NCI-H1417 (cell line): ENCODE results near the gene TCP11L2.
"Not testable (repeated sequence)": the region's sequence is repeated elsewhere in the genome, so short reads cannot be mapped to it uniquely, and the experiment has no call there.

Experiments used
- DNase-seq, 3 experiments: peaks; one replicate each; lab custom pipeline; 2025; lab: John Stamatoyannopoulos, UW

The TCP11L2 gene

DNA sequence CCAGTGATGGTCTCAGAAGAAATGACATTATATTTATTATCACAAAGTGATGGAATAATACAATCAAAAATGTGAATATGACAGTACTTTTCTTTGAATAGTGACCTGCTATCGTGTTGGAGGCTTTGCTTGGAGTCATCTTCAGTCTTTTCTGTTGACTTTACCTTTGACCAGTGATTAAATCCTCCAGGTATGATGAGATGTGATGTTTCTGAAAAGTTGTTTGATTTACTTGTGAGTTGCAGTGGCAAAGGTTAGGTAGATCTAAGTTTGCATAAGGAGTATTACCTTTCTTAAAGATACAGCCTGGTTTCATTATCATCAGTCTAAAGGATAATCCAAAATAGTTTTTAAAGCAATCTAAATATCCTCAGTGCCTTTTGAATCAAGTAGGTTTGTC lies 4.6 kb downstream of the TCP11L2 start:
- DNase-seq, result no peak

DNA sequence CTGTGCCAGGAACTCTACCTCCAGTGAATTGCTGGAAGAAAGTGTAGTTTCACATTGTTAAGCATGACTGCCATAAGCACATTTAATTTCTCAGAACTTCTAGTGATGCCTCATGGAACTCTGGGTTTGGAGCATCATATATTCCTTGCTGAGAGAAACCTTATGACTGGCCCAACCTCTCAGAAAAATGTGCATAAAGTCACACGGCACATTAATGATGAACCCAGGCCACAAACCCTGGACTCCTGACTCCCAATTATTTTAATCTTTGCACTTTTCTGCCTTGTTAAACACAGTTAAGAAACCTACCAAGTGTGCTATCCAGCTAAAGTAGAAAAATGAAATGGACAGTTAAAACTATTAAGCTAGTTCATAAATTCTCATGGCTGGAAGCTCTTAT lies 5.6 kb downstream of the TCP11L2 start:
- no peak for DNase-seq

DNA sequence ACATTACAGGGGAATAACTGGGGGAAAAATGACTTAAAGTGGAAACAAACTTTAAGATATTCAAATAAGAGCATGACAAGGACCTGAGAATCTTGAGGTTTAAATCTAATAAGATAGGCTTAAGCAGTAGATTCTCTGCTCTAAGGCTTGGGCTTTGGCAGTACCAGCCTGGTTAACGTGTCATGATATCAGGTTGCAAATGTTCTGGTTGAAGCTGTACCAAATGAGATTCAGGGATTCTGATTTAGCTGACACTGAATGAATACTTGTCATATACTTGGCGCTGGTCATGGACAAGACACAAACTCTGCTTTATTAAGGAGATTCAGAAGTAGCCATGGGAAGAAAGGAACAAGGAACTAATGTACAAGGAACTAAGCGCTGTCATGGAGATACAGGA lies 6.1 kb downstream of the TCP11L2 start:
- no peak for DNase-seq

DNA sequence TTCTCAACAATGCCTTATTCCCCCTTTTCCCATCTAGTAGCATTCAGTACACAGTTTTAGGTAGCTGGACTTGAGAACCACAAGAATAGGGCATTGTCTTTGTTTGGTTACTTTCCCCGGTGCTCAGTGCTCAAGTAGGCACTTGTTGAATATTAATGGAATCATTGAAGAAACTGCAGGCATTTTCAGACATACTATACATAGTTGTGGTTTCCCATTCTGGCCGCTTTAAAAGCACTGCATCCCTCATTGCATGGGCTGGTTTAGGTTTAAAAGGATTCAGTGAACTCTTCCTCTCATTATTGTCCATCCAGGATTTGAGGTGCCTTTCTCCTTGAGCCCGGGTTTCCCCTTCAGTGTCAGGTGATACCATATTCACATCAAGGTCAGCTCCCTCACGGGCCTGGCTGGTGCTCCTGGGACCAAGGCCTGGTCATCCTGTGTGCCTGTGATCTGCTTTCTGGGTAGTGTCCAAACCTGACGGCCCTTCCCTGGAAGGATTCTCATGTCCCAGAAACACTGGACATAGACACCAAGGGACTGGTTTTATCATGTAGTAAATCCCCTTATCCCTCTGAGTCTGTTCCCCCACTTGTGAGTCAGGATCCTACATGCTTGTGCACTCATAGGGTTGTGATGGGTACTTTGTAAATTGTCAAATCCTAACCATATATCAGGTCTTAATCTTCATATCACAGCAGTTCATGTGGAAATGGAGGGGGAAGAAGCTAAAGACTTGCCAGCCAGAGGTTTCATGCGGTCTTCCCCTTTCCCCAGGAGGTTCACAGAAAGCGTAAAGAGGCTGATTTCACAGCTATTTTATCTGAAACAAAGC lies 7.4 kb downstream of the TCP11L2 start:
- no peak for DNase-seq

DNA sequence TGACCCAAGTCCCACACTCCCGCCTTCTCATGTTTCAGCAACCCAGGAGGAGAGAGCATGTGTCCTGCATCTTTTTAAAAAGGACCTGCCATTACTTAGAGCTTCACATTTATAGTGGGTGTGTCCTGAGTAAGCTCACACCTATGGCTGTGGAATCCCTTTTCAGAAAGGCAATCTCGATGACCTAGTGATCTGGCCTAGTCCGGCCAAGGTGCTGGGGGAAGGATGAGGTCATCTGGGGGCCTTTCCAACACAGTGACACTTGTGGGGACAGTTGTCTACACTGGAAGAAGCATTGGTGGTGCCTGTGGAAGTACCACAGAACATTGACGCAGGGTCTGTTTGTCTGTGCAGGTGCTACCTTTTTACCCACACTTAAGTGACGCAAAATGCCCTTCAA lies 8.2 kb downstream of the TCP11L2 start:
- DNase-seq, result no peak

DNA sequence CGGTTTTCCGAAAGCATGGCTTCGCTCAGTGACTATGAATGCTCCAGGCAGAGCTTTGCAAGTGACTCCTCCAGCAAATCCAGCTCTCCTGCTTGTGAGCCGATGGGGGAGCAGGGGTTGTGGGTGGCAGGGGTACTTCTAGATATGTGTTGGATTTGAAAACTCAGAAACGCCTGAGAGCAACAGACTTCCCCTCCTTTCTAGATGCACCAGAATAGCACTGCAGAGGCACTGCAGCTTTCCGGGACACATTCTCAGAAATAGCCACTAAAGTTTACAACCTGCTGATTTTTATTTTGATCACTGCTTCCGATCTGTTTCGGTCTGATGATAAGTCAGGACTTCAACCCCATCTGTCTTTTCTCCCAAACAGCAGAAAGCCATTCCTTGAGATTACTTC lies 8.6 kb downstream of the TCP11L2 start:
- no peak for DNase-seq

DNA sequence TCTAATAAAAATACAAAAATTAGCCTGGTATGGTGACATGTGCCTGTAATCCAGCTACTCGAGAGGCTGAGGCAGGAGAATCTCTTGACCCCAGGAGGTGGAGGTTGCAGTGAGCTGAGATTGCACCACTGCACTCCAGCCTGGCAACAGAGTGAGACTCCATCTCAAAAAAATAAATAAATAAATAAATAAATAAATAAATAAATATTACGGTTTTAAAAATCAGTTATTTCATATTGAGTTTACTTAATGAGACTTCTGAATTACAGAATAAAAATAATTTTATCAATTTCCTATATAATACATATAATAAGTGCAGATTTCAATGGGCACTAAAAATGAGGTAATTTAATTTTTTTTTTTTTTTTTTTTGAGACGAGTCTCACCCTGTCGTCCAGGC lies 10.9 kb downstream of the TCP11L2 start:
- not testable (repeated sequence) for DNase-seq

DNA sequence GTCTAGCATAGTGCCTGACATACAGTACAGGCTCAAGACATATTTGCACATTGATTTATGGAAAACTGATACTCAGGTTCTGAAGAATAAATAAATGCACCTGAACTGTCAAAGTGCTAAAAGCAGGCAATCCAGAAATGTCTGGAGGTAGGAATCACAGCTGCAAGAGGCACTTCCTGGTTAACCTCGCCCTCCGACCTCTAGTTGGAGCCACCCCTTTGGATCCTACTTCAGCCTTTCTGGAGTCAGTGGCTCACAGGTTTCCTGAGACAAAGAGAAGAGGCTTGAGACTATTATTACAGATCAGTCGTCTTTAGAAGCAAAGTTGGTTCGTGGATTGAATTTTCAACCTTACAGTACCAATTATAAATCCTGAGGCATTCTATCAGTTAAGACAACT lies 13.0 kb downstream of the TCP11L2 start:
- DNase-seq, result peak in 1 of 3 experiments; percentile 27

DNA sequence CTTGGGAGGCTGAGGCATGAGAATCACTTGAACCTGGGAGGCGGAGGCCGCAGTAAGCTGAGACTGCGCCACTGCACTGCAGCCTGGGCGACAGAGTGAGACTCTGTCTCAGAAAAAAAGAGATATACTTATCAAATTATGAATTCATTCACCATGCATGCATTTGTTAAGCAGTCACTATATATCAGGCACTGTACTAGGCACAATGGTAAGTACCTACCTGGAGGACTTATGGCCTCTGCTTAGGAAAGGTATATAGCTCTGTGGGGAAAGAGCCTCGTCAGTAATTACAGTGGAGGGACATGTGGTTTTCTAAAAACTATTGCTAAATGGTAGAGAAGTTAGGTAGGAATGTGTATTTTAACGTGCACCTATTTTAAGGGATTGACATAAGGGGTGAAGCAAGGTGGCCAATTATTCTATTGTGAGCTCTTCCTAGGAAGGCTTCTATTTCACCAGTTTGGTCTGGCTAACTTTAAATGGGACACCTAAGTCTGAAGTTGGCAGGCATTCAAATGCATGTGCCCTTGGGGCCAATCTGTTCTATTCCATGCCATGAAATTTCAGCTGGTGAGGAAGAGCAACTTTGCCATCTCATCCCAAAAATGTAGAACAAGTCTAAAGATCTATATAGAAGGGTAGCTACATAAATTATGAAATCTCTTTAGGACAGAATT lies 15.0 kb downstream of the TCP11L2 start:
- no peak for DNase-seq

DNA sequence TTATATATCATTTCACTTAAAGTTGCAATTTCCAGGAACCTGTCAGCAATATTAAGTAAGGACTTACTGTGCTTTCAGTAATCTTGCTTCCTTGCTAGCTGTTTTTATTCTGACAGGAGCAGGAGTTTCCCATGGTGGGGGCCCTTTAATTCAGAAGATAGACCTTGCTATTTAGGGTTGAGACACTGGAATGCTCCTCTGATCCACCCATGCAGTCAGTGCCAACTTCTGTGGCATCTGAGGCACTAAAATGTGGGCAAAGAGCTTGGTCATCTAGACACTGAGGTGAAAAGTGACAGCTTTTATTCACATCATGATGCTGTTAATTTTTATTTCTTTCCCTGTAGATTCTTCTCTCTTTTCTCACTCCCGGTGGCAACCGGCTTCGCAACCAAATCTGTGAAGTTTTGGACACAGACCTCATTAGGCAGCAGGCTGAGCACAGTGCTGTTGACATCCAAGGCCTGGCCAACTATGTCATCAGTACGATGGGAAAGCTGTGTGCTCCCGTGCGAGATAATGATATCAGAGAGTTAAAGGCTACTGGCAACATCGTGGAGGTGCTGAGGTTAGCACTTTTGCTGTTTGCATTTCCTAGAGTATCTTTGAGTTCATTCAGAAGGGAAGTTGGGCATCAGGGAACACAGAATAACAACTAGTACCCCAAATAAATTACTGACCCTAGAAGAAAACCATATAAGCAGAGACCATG lies 18.8 kb downstream of the TCP11L2 start:
- DNase-seq, result no peak

DNA sequence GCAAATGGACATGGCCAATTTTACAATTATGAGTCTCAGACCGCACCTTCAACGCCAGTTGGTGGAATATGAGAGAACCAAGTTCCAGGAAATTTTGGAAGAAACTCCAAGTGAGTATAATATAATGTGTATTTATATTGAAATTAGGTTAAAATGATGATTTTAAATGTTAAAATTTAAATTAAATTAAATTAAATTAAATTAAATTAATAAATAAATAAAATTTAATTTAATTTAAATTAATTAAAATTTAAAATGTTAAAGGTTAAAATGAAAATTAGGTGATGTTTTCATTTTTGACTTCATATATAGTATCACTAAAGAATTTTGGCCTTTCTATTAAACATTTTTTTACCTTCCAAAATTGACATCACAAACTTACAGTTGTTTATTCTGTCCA lies 21.0 kb downstream of the TCP11L2 start:
- no peak for DNase-seq

DNA sequence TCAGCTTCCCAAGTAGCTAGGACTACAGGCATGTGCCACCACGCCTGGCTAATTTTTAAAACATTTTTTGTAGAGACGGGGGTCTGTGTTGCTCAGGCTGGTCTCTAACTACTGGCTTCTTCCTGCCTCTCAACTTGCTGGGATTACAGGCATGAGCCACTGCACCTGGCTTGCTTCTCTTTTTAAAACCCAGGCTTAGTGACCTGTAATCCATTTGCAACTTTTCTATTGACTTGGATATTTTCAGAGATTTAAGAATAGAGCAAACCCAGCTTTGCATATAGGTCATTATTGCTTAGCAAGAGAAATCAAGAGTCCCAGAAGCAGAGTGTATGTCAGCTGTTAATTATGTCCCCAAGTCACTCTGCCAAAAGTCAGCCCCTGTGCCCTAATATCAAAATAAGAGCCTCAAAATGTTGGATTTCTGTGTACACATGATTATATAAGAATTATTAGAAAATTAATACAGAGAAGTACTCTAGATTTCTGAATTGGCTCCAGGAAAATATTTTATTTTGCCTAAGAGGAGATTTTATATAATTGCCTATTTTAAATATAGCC lies 24.9 kb downstream of the TCP11L2 start:
- DNase-seq, result no peak

DNA sequence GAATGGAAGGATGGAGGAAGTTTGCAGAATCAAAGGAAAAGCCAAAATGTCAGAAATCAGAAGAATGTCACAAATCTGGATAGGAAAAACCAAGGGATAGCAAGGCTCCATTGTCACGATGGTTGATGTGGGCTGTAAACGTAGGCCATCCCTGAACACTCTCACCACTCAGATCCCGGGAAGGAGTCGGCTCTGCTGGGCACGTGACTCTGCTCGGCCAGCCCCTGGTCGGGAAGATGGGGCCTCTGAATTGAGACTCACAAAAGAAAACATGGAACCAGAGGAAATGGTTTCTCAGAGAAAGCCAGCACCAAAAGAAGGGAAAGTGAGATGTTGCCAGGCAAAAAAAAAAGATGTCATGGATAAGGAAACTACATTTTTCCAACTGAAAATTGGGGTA lies 26.2 kb downstream of the TCP11L2 start:
- no peak for DNase-seq

DNA sequence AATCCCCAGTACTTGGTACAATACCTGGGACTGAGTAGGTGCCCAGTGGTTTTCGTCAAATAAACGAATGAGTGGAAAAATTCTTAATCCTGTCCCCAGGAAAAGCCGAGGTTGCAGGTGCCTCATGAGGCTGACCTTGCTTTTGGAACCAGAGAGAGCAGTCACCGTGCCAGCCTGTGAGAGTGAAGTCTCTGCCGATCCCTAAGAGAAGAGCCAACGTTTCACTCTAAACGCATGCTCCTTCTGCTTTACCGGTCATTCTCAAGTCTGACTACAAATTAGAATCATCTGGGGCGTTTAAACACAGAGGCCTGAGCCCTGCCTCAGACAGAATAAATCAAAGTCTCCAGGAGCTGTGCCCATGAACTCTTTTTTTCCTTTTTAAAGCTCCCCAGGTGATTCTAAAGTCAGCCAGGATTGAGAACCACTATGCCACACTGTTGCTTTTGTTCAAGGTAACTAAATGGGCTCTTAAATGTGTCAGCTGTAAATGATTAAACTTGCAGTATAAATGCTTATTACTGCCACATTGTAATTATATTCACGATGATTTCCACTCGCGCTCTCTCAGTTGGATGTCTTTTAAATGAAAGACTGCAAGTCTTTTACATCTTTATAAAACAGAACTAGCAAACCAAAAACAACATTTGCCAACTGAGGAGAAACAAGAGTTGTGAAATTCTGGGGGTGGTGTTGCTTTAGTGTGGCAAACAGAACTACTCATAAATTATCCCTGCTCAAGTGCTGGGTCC lies 26.9 kb downstream of the TCP11L2 start:
- DNase-seq, result peak; percentile 50 to 97 (median 76)

DNA sequence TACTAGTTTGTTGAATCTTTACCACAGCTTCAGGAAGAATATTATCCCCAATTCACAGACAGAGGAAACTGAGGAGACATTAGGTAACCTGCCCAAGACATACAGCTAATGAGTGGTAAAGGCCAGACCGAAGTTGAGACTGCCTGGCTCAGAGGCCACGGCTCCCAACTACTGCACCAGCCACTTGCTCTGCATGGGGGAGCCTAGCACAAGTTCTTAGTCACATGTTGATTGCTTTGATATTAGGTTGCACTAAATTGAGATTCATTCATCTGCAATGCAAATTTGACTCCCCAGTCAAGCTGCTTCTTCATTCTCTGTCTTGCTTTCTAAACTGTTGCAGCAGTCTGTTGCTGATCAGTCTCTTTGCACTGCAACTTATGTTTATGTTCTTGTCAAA lies 29.1 kb downstream of the TCP11L2 start:
- DNase-seq, result no peak

DNA sequence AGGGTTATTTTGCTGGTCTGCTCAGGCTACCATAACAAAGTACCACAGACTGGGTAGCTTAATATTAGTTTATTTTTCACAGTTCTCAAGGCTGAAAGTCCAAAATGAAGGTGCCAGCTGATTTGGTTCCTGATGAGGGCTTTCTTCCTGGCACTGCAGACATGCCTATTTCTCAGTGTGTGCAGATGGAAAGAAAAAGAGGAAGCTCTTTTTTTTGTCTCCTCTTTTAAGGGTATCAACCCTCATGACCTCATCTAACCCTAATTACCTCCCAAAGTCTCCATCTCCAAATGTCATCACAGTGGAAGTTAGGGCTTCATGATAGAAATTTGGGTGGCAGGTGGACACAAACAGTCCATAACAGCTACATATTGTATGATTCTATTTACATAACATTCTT lies 30.0 kb downstream of the TCP11L2 start:
- no peak for DNase-seq

DNA sequence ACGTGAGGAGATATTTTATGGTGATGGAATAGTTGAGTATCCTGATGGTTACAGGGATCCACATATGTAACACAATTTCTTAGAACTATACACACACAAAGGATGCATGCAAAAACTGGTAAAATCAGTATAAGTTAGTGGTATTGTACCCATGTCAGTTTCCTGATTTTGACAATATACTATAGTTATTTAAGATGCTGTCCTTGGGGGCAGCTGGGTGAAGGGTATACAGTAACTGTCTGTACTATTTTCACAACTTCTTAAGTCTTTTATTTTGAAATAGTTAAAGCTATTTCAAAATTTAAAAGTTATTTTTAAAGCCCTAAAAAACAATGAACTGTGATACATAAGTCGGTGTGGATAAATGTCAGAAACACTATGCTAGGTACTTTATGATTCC lies 30.5 kb downstream of the TCP11L2 start:
- no peak for DNase-seq

DNA sequence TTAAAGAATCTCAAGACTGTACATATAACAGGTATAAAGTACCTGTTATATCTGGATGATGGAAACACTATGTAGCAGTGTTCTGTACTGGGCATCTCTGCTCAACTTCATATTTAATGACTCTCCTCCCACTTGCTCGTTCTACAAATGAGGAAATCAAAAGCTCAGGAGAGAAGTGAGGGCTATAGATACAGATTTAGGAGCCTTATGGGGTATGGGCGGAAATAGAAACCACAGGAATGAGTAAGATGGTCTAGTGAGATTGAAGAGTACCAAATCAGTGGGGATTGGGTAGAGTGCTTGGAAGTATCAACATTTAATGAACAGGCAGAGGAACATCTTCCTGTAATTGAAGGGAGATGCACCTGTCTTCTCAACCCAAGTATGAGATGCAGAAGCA lies 31.2 kb downstream of the TCP11L2 start:
- no peak for DNase-seq

DNA sequence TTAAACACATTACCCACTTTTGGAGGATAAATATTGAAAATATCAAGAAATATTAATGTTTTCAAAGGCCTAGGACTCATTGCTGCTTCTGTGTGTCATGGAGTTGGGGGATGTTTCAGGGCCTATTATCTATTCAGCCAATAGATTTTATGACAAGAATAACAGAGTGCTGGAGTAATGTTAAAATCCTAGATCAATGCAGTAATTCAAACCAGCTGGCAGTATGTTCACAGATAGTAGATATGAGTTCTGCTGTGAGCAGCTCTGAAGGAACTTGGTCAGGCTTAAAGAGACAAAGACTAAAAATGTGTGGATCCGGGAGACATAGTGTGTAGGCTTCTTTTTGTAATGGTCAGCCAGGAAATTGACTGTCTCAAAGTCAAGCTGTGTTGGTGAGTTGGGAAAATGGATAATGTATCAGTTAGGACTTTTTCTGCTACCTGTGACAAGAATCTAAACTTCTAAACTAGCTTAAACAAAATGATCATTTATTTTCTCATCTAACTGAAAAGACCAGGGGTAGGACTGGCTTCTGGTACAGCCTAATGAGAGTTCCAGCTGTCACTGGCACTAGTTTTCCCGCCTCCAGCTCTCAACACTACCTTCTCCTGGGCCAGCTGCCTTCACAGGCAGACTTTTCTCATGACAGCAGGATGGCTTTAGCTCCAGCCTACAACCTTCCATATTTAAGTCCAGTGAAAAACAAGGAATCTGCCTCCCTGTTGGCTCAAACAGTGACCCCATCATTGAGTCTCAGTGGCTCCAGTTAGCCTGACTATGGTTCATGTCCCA lies 38.7 kb downstream of the TCP11L2 start:
- no peak for DNase-seq

DNA sequence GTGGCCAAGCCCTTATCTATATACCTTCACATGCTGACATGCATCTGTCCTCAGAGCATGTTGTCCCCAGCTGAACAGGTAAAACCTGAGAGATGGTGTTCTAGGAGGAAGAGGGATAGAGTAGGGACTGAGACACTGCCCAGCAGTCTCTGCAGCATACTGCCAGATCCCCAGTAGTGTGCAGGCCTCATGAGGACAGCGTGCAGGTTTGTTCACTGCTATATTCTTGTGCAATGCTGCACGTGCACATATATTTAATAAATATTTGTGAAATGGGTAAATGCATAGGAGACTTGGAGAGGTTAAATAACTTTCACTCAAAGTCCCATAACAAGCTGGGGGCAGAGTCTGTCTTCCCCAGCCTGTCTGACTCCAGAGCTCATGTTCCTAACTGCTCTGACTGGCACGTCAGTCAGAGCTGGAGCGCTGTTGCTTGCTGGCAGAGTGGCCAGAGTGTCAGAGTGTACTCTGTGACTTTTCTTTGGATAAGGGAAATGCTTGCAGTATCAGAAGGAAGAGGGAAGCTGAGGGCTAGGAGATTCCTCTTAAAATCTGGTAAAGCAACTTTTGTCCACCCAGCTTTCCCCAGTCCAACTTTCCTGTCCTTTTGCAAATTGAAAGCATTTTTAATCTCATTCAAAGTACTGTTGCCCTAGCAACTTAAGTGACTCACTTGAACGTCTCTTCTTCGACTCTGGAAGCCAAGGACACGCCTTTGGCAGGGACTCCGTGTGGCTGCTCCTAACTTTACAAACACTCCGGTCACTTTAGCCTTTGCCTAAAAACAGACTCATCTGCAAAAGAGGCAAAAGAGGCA lies 40.1 kb downstream of the TCP11L2 start:
- DNase-seq, result peak in 2 of 3 experiments; percentile 36 to 50
